Head of caudate nucleus (tissue), 42 donors: Measurements from ENCODE around the gene STYXL1.
"Not testable (repeated sequence)": the region's sequence is repeated elsewhere in the genome, so short reads cannot be mapped to it uniquely, and the experiment has no call there.

ENCODE experiments used
- DNase-seq, 42 donors: peaks; one replicate each; pipeline versions ENCODE4 v3.0.0 to v3.0.0-alpha.2; 2020 to 2021; ENCODE audit warnings: mixed read lengths in 7 of 42
- intact Hi-C: fragments of 100-400 bp; cut with DNase I; formaldehyde crosslinking; loops from one replicate; pipeline ENCODE4 v1.15.0; 2022

The STYXL1 gene

GRCh38 chr7:76048668-76048988 lies 828 bp upstream of the STYXL1 start:
- peak in 9 of 42 donors; percentile 15 to 47 (median 26) for DNase-seq
- intact Hi-C loops: no loop called here

GRCh38 chr7:76047305-76047810 lies 442 bp downstream of the STYXL1 start:
- peak in 1 of 42 donors; percentile 8 for DNase-seq
- intact Hi-C loops: no loop called here

GRCh38 chr7:76044375-76044865 lies 3.4 kb downstream of the STYXL1 start:
- no peak for DNase-seq
- intact Hi-C loops: no loop called here

- no peak for DNase-seq
- intact Hi-C loops: no loop called here
Measured at GRCh38 chr7:76040126-76040525, 7.7 kb downstream of the STYXL1 start.

GRCh38 chr7:76037310-76037709 lies 10.5 kb downstream of the STYXL1 start:
- DNase-seq: no peak
- intact Hi-C loops: no loop called here

- no peak for DNase-seq
Measured at GRCh38 chr7:76031964-76032363, 15.8 kb downstream of the STYXL1 start.

GRCh38 chr7:76029682-76030081 lies 18.1 kb downstream of the STYXL1 start:
- DNase-seq: peak in 1 of 42 donors; percentile 23
- intact Hi-C loops: not testable (repeated sequence)

More at GRCh38 chr7:76031964-76032363, 15.8 kb downstream of the STYXL1 start:
- intact Hi-C loops: no loop called here

GRCh38 chr7:76023002-76023401 lies 24.8 kb downstream of the STYXL1 start:
- intact Hi-C loops: no loop called here
- DNase-seq: peak in 25 of 42 donors; percentile 3 to 55 (median 31)

GRCh38 chr7:76022026-76022780 lies 25.6 kb downstream of the STYXL1 start:
- DNase-seq: no peak
- intact Hi-C loops: no loop called here

- intact Hi-C loops: no loop called here
- peak; percentile 35 to 90 (median 76) for DNase-seq
Measured at GRCh38 chr7:76020031-76020714, 27.6 kb downstream of the STYXL1 start.

- intact Hi-C loops, DNase-seq: not testable (repeated sequence)
Measured at GRCh38 chr7:76018520-76018919, 29.3 kb downstream of the STYXL1 start.

GRCh38 chr7:76016191-76016947 lies 31.4 kb downstream of the STYXL1 start:
- intact Hi-C loops: no loop called here
- no peak for DNase-seq

GRCh38 chr7:76011442-76011861 lies 36.3 kb downstream of the STYXL1 start:
- intact Hi-C loops: loop anchor here (5.0 kb wide), 1 partner anchor 144 kb away; no protein-coding TSS in a partner anchor
- no peak for DNase-seq

GRCh38 chr7:76009672-76010600 lies 37.9 kb downstream of the STYXL1 start:
- intact Hi-C loops: loop anchor here (5.0 kb wide), 1 partner anchor 143 kb away; no protein-coding TSS in a partner anchor
- DNase-seq: peak in 9 of 42 donors; percentile 21 to 69 (median 45)

- no peak for DNase-seq
- intact Hi-C loops: no loop called here
Measured at GRCh38 chr7:76008156-76008687, 39.6 kb downstream of the STYXL1 start.

GRCh38 chr7:76005004-76005403 lies 42.8 kb downstream of the STYXL1 start:
- DNase-seq, intact Hi-C loops: not testable (repeated sequence)

GRCh38 chr7:76003351-76003750 lies 44.4 kb downstream of the STYXL1 start:
- no peak for DNase-seq
- intact Hi-C loops: no loop called here

GRCh38 chr7:76002822-76003221 lies 45.0 kb downstream of the STYXL1 start:
- intact Hi-C loops: no loop called here
- DNase-seq: no peak
